ENCODE results near the gene PPP4R1.
"Not testable (repeated sequence)": the region's sequence is repeated elsewhere in the genome, so short reads cannot be mapped to it uniquely, and the experiment has no call there.

The PPP4R1 gene, protein sequence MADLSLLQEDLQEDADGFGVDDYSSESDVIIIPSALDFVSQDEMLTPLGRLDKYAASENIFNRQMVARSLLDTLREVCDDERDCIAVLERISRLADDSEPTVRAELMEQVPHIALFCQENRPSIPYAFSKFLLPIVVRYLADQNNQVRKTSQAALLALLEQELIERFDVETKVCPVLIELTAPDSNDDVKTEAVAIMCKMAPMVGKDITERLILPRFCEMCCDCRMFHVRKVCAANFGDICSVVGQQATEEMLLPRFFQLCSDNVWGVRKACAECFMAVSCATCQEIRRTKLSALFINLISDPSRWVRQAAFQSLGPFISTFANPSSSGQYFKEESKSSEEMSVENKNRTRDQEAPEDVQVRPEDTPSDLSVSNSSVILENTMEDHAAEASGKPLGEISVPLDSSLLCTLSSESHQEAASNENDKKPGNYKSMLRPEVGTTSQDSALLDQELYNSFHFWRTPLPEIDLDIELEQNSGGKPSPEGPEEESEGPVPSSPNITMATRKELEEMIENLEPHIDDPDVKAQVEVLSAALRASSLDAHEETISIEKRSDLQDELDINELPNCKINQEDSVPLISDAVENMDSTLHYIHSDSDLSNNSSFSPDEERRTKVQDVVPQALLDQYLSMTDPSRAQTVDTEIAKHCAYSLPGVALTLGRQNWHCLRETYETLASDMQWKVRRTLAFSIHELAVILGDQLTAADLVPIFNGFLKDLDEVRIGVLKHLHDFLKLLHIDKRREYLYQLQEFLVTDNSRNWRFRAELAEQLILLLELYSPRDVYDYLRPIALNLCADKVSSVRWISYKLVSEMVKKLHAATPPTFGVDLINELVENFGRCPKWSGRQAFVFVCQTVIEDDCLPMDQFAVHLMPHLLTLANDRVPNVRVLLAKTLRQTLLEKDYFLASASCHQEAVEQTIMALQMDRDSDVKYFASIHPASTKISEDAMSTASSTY

DNA sequence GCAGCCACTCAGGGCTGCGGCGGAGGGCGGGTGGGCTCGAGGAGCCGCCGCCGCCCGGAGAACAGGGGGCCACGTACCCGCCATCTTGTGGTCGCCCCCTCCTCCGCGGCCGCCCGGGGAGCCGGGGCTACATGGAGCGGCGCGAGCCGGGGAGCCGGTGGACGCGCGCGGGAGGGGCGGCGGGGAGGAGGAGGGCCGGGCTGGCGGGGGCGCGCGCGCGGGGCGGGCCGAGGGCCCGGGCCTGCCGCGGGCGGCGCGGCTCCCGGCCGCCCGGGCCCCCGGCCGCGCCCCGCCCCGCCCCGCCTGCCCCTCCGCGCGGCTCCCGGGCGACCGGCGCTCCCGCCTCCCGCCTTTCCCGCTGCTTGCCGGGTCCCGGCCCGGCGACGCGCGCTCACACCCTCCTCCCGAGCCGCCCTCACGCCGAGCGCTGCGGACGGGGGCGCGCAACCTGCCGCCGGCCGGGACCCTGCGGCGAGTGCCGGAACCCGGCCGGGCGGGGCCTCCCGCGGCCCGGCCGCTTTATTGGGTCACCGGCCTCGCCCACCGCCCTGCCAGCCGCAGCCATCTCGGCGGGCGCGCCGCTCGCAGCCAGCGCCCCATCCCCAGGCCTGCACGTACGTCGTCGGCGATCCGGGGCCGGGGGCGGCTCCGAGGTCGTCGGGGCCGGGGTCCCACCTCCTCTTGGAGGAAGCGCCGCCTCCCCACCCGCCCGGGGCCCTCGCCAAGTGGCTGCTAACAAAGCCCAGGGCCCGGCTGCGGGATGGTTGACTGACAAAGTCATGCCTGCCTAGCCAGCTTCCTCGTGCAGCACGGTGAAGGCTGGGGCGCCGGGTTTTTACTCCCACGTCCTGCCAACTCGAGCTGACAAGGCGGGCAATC is at the start of gene PPP4R1:
Gene PPP4R1 (minus strand): TSS at position 159 of the 879 bp plus-strand sequence. CDS start 75 bp downstream, at position 84.
- DNase-seq (ENCODE audit: low read depth in 2 of 2, low spot score in 1 of 2) = peak; percentile 27 to 39

DNA sequence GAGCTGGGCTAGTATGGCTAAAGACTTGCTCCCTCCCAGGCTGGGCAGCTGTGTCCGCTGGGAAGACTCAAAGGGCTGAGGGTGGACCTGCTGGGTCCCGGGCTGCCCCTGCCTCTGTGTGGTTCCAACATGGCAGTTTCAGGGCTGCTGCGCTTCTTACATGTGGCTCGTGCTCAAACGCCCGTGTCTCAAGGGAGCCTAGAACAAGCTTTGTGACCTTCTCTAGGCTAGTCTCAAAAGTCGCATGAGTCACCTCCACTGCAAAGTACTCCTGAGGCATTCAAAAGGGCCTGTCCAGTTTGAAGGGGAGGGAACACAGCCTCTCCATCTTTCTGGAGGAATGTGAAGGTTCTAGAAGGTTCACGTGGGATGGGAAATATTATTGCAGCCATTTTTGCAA is 49.0 kb upstream of the PPP4R1 start:
- DNase-seq (ENCODE audit: low read depth in 2 of 2, low spot score in 1 of 2) = no peak

DNA sequence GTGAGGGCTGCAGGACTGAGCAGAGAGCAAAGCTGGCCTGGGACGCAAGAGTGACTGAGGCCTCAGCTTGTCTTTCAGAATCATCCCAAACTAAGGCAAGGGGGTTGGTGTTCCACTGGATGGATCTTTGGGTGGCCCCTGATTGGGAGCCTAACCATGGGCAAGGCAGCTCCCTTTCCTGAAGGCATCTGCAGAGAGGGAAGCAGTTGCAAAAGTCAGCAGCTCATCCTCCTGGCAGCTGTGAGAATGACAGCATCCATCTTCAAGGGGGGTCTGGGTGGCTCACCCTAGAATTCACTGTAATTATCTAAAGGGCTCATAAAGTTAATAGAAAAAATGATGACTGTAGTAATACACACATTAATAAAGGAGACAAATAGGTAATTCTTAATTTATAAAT is 47.2 kb upstream of the PPP4R1 start:
- DNase-seq (ENCODE audit: low read depth in 2 of 2, low spot score in 1 of 2) = no peak

DNA sequence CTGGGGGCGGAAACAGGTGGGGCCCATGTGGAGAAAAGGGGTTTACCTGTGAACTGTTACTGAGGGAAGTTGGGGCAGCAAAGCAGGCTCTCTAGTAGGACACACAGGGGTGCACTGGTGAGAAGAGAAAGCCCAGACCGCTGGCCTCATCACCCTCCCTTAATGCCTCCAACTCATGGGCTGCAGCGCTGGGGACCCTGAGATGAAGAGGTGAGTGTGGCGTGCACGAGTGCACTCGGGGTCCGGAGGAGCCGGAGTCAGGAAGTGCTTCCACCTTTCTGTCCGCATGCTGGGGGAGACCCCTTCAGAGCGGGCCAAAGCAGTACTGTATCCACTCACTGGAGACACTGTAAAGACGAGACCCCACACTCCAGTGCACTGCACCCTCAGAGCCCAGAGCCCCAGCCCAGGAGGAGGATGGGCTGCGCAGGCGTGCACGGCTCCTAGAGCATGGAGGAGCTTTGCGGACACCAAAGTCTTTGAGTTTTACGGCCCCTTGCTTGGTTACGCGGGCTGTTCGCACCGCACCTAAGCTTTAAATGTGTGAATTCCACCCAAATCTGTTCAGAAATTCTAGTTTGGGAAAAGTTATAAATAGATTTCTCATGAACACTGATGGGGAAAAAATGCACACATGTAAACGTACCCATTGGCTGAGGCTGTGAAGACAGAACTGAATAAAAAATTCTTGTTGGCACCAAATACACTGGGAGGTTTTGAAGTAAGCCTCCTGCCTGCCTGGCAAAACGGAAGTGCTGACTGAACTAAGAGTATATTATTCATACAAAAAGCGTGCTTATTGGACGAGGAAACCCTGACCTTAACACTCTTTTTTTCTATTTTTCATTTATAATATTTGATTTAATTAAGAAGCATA is 45.4 kb upstream of the PPP4R1 start:
- DNase-seq (ENCODE audit: low read depth in 2 of 2, low spot score in 1 of 2) = no peak

DNA sequence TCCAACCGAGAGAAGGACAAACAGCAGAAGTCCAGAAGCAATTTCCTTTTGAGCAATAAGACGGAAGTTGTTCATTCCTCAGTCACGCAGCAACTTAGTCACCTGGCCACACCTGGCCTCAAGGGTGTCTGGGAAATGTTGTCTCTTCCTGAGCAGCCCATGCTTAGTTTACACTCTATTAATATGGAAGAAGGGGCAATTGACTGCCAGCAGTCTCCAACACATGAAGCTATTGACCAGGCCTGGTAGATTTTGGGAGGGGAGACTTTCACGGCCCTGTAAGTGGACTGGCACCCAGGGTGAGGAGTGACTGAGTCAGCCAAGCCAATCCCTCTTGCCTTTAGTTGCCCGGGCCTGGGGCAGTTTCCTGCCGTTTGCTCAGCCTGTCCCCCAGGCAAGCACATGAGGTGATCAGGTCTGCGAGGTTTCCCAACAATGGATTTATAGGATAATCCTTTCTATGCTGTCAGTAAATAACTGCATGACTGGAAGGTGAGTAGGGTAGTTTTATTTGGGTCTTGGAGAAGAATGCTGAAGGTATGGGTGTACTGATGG is 43.8 kb upstream of the PPP4R1 start:
- no peak for DNase-seq (ENCODE audit: low read depth in 2 of 2, low spot score in 1 of 2)

DNA sequence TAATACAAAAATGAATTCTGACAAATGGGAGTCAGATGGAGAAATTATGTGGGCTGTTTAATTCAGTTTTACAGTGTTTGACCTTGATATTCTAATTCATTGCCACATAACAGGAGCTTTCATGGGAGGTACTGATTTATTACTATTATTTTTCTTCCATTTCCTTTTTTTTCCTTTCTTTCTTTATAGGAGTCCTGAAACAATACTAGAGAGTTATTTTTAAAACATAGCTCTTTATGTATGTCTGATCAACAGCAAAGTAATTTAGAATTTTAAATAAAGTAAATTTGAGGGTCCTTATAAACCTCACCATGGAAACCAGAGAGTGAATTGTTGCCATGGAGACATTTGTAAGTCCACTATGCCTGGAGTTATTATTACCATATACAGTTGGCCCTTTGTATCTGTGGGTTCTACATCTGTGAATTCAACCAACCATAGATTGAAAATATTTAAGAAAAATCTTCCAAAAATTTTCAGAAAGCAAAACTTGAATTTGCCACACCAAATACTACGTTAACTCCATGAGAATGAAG is 40.9 kb upstream of the PPP4R1 start:
- DNase-seq (ENCODE audit: low read depth in 2 of 2, low spot score in 1 of 2) = no peak

DNA sequence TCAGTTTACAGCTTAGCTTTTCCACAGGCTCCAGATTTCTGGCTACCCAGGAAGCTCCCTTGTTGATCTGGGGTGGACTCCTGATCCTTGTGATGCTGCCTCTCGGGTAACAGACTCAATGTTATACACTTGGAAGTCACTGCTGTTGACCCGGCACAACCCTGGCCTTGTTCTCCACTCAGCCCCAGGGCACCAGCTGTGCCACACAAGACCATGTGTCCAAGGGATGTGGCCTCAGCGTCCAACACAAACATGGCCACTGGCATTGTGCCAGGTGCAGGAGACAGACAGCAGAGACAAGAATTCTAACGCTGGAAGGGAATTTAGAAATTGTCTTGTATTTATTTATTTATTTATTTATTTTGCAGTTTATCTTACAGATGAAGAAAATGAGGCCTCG is 39.0 kb upstream of the PPP4R1 start:
- DNase-seq (ENCODE audit: low read depth in 2 of 2, low spot score in 1 of 2) = no peak

DNA sequence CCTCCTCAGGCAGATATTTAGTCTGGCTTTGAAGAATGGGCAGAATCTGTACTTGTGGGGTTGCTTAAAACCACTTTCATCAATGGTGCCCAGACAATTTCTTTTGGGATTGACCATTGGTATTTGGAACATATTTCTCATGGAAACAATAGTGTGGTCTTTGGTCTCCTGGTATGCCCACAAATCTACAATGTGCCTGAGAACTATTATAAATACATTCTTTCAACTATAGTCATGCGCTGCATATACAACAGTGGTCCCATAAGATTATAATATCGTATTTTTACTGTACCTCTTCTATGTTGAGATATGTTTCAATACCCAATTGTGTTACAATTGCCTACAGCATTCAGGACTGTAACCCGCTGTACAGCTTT is 34.8 kb upstream of the PPP4R1 start:
- no peak for DNase-seq (ENCODE audit: low read depth in 2 of 2, low spot score in 1 of 2)

DNA sequence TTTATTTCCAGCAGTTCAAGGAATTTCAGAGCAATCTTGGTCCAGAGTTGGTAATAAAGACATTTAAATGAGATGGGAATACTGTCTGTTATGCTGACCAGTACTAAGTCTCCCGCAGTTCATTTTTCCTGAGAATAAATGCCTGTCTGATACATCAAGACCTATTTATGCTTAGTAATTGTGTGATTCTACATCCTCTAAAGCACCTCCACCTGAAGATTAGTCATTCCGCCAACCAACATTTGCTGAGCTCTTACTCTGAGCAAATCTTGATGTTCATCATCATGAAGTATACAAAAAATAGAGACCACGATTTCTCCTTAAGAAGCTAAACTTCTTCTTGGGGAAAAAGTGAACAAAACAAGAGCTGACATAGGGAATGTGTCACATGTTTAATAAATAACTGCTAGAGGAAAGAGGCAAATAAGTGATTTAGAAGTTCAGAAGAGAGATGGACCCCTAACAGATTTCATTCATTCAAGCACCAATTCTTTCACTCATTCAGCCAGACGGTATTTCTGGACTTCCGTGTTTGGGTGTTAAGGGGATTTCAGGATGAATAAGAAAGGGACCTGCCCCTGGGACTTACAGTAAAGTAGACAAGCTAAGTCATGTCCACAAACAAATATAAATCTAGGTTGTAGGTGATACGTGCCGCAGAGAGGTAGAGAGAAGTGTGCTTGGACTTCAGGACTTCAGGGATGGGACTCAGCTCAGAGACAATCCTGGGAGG is 34.2 kb upstream of the PPP4R1 start:
- DNase-seq (ENCODE audit: low read depth in 2 of 2, low spot score in 1 of 2) = no peak

DNA sequence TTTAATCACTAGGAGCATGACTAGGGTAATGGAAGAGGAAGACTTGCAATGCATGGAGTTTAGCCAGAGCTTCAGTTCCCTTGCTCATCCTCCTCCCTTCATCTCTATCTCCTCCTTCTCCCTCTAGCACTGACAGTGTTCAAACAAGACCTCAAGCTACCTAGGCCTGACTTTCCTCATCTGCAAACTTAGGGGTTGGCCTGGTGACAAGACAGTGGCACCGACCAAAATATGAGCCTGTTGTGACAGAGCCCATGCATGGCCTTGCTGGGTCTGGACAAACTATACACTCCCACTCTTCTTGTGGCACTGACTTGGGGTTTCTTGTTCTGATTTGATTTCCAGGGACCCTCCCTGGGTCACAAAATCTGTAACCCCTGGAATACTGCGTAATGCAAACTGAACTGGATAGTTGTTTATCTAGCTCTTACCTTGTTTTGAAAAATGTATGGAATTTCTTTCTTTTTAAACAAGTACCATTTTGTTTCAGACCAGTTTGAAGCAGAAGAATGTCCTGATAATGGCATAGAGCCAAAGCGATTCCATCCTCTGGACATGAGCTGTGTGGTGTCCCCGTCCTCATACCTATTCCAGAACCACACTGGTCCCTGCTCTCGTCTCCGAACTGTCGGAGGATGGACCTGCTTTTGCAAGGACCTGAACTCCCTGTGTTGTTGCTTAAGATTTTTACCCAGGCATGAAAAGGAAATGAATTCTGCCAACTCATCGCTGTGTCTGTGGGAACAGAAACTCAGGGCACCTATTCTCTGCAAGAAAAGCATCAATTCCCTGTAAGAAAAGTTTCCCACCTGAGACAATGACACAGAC is 33.4 kb upstream of the PPP4R1 start:
- no peak for DNase-seq (ENCODE audit: low read depth in 2 of 2, low spot score in 1 of 2)

DNA sequence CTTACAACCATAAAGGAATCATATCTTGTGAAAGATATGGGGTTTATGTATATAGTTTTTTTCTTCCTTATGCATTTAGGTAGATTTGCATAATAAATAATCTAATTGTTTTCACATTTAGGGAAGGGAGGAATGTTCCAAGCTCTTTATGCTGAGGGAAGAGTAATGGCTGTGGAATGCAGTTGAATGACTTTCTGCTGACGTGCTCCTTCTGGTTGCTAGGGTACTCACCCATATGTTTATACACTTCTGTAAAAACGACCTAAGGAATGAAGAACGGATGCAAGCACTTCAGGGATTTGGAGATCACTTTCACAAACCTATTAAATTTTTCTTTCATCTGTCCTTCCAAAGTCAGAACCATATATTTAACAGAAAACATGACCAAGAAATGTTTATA is 29.2 kb upstream of the PPP4R1 start:
- DNase-seq (ENCODE audit: low read depth in 2 of 2, low spot score in 1 of 2) = no peak

DNA sequence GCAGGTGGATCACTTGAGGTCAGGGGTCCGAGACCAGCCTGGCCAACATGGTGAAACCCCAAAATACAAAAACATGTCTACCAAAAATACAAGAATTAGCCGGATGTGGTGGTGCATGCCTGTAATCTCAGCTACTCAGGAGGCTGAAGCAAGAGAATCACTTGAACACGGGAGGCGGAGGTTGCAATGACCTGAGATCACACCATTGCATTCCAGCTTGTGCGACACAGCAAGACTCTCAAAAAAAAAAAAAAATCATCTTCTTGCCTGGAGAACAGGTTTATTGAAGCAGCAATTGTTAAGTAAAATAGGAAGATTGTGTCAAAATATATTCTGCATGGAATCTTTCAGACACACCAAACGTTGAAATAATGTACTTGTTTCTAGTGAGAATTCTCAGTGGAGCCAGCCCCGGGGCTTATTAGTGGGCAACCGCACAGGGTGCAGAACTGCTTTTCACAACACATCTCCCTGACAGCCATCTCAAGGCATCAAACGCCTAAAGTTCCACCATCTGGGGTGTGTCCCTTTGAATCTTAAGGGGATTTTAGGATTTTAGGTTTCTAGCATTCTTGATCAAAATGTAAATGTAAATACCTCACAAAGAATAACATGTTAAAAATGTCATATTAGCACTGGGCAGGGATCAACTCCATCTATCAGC is 28.6 kb upstream of the PPP4R1 start:
- DNase-seq (ENCODE audit: low read depth in 2 of 2, low spot score in 1 of 2) = no peak

DNA sequence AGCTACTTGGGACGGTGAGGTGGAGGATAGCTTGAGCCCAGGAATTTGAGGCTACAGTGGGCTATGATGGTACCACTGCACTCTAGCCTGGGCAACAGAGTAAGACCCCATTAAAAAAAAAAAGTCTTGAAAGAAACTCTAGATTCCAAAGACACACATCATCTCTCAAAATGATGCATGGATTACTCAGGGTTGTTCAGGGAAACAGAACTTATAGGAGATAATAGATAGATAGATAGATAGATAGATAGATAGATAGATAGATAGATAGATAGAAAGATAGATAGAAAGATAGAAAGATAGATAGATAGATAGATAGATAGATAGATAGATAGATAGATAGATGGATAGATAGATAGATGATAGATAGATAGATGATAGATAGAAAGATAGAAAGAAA is 26.7 kb upstream of the PPP4R1 start:
- DNase-seq (ENCODE audit: low read depth in 2 of 2, low spot score in 1 of 2) = not testable (repeated sequence)

DNA sequence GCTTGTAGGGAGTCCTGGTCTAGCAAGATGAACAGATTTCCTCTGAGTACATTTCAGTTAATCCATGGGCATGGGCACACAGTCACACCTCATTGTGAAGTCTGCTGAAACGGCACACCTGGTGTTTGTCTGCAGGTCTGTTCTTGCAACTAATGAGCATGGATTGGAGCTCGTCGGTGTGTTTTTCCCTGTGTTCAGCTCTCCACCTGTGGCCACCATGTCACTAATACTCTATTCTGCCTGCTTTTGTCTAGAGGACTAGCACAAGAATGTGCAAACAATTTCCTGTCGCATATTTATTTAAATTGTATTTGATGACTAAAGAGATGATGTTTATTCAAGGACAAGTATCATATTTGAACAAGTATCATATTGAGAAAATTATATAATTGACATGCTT is 24.5 kb upstream of the PPP4R1 start:
- DNase-seq (ENCODE audit: low read depth in 2 of 2, low spot score in 1 of 2) = no peak

DNA sequence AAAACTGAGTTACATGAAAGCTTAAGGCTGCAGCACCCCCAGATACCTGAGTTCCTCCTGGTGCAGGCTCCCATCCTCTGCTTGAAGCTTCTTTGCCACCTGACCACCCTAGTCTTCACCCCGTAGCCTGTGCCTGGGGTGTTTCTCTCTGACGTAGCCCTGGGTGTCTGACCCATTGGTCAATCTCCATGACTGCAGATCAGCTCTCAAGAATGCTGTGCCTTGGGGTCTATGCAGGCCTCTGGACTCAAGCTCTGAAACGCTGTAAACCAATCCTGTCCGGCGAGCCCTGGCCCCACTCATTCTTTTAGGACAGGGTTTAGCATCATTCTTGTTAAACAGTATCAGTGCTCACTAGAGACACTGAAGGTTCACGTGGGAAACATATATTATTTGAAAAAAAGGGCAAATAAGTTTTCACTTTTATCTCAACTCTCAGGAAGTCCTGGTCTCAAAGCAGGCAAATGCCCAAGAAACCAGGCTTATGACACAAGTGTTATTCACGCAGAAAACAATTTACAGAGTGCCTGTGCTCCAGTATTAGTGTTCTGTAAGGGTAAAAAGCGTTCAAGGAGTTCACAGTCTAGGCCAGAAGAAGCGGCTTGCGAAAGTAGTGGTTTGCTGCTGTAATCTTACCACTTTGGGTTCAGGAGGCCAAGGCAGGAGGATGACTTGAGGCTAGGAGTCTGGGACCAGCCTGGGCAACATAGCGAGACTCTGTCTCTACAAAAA is 22.8 kb upstream of the PPP4R1 start:
- no peak for DNase-seq (ENCODE audit: low read depth in 2 of 2, low spot score in 1 of 2)

DNA sequence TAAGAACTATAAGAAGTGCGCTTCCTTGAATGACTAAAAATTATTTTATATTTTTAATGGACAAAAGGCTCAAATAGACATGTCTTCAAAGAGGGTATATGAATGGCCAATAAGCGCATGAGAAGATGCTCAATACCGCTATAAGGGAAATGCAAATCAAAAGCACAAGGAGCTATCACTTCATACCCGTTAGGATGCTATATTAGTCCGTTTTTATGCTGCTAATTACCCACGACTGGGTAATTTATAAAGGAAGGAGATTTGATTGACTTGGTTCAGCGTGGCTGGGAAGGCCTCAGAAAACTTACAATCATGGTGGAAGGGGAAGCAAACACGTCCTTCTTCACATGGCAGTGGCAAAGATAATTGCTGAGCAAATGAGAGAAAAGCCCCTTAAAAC is 20.5 kb upstream of the PPP4R1 start:
- no peak for DNase-seq (ENCODE audit: low read depth in 2 of 2, low spot score in 1 of 2)
